Mesenchymal stem cell (in vitro differentiated cells and primary cell): Measurements from ENCODE around the gene SORCS1.

Experiments
- DNase-seq: peaks from one replicate; pipeline ENCODE4 v3.0.0-alpha.2; 2013
- H2AFZ ChIP-seq: one replicate; pipeline ENCODE4 v1.6.1; 2013; ENCODE audit warnings: low read depth, mild to moderate bottlenecking, control low read depth, inconsistent platforms, low read length, moderate library complexity
- H2AK5ac ChIP-seq: 2 replicates; pipeline ENCODE4 v1.6.1; 2013; ENCODE audit warnings: low read length, moderate library complexity, mild to moderate bottlenecking, inconsistent platforms; ENCODE audit not compliant: severe bottlenecking
- H2BK120ac ChIP-seq: one replicate; pipeline ENCODE4 v1.6.1; 2013; ENCODE audit warnings: low read depth, mild to moderate bottlenecking, inconsistent platforms, low read length, moderate library complexity
- H2BK12ac ChIP-seq, 2 experiments: one replicate each; pipeline ENCODE4 v1.6.1; 2013; ENCODE audit warnings: inconsistent platforms in 2 of 2, low read length in 2 of 2, mild to moderate bottlenecking in 2 of 2, moderate library complexity in 2 of 2, control low read depth in 1 of 2
- H2BK15ac ChIP-seq: one replicate; pipeline ENCODE4 v1.6.1; 2013; ENCODE audit warnings: mild to moderate bottlenecking, low read depth, inconsistent platforms; ENCODE audit not compliant: poor library complexity, severe bottlenecking
- H2BK5ac ChIP-seq: 2 replicates; pipeline ENCODE4 v1.6.1; 2013; ENCODE audit warnings: low read depth, mild to moderate bottlenecking, low read length, control low read depth, inconsistent platforms; ENCODE audit not compliant: poor library complexity, severe bottlenecking
- H3K14ac ChIP-seq, 2 experiments: one replicate each; pipeline ENCODE4 v1.6.1; 2013; ENCODE audit warnings: inconsistent platforms in 2 of 2, low read length in 2 of 2, control low read depth in 1 of 2, mild to moderate bottlenecking in 1 of 2, moderate library complexity in 1 of 2
- H3K18ac ChIP-seq, 2 experiments: one replicate each; pipeline ENCODE4 v1.6.1; 2013; ENCODE audit warnings: inconsistent platforms in 2 of 2, low read length in 2 of 2, control low read depth in 1 of 2, low read depth in 1 of 2, mild to moderate bottlenecking in 1 of 2
- H3K23ac ChIP-seq, 2 experiments: one replicate each; pipeline ENCODE4 v1.6.1; 2013; ENCODE audit warnings: inconsistent platforms in 2 of 2, low read length in 2 of 2, mild to moderate bottlenecking in 2 of 2, moderate library complexity in 2 of 2, control low read depth in 1 of 2
- H3K27ac ChIP-seq: 2 replicates; pipeline ENCODE4 v1.5.1; 2013; ENCODE audit warnings: mild to moderate bottlenecking, moderate library complexity, low read length, control low read depth, inconsistent platforms; ENCODE audit not compliant: poor library complexity, severe bottlenecking
- H3K27me3 ChIP-seq, 2 experiments: 2 replicates each; pipeline versions ENCODE4 v1.6.1 to v1.7.0; 2013; ENCODE audit warnings: low read length in 2 of 2, mild to moderate bottlenecking in 2 of 2, moderate library complexity in 2 of 2, control low read depth in 1 of 2, inconsistent platforms in 1 of 2; ENCODE audit not compliant: control insufficient read depth in 1 of 2, insufficient read depth in 1 of 2
- H3K36me3 ChIP-seq, 2 experiments: 2 replicates each; pipeline versions ENCODE4 v1.6.1 to v1.7.0; 2013; ENCODE audit warnings: low read length in 2 of 2, control low read depth in 1 of 2, inconsistent platforms in 1 of 2, low read depth in 1 of 2, mild to moderate bottlenecking in 1 of 2; ENCODE audit not compliant: insufficient read depth in 2 of 2, control insufficient read depth in 1 of 2
- H3K4ac ChIP-seq, 2 experiments: one replicate each; pipeline ENCODE4 v1.6.1; 2013; ENCODE audit warnings: inconsistent platforms in 2 of 2, low read length in 2 of 2, mild to moderate bottlenecking in 2 of 2, moderate library complexity in 2 of 2, control low read depth in 1 of 2, low read depth in 1 of 2
- H3K4me1 ChIP-seq: 2 replicates; pipeline ENCODE4 v1.6.1; 2013; ENCODE audit warnings: low read depth, low read length, control low read depth; ENCODE audit not compliant: control insufficient read depth, insufficient read depth
- H3K4me2 ChIP-seq: 2 replicates; pipeline ENCODE4 v1.6.1; 2013; ENCODE audit warnings: low read length, mild to moderate bottlenecking, inconsistent platforms; ENCODE audit not compliant: poor library complexity, severe bottlenecking
- H3K4me3 ChIP-seq, 2 experiments: 2 replicates each; pipeline versions ENCODE4 v1.5.1 to v1.7.0; 2013; ENCODE audit warnings: low read length in 2 of 2, mild to moderate bottlenecking in 2 of 2, control low read depth in 1 of 2, low read depth in 1 of 2; ENCODE audit not compliant: insufficient read depth in 1 of 2
- H3K79me1 ChIP-seq: replicated peaks from 2 replicates; pipeline ENCODE4 v1.6.1; 2013; ENCODE audit warnings: mild to moderate bottlenecking, control low read depth, low read length, inconsistent platforms; ENCODE audit not compliant: poor library complexity, severe bottlenecking
- H3K9ac ChIP-seq: 2 replicates; pipeline ENCODE4 v1.7.0; 2013; ENCODE audit warnings: mild to moderate bottlenecking, low read length, moderate library complexity
- H3K9me3 ChIP-seq: 2 replicates; pipeline ENCODE4 v1.7.0; 2013; ENCODE audit warnings: mild to moderate bottlenecking, low read length; ENCODE audit not compliant: control insufficient read depth
- H4K8ac ChIP-seq: one replicate; pipeline ENCODE4 v1.6.1; 2013; ENCODE audit warnings: inconsistent platforms, mild to moderate bottlenecking, low read length, moderate library complexity
- H4K91ac ChIP-seq: one replicate; pipeline ENCODE4 v1.6.1; 2013; ENCODE audit warnings: mild to moderate bottlenecking, low read length, inconsistent platforms
- WGBS: methylation state at CpG from one replicate; pipeline ENCODE4 v1.1.7; 2013; ENCODE audit warnings: mixed read lengths; 5-methylcytosine and 5-hydroxymethylcytosine counted together

Gene SORCS1

GRCh38 chr10:106820579-106820978, 343.9 kb downstream of the SORCS1 start:
- Histone ChIP-seq H3K36me3 (no peaks in the 10 kb centered on the region), H3K4ac (no peak overlapping the region), H3K9me3 (no peaks in the 10 kb centered on the region), H3K27ac (no peak overlapping the region), H2AK5ac (no peak overlapping the region), H3K4me2 (no peak overlapping the region), H3K27me3 (no peaks in the 10 kb centered on the region), H3K79me1 (no peaks in the 10 kb centered on the region), H4K91ac (no peak overlapping the region), H2AFZ (no peak overlapping the region), H2BK120ac (no peak overlapping the region), H3K23ac (no peak overlapping the region), H2BK15ac (no peak overlapping the region), H3K18ac (no peak overlapping the region), H2BK12ac (no peak overlapping the region), H3K14ac (no peak overlapping the region), H3K4me3 (no peak overlapping the region), H4K8ac (no peak overlapping the region), H3K9ac (no peak overlapping the region), H3K4me1 (no peaks in the 10 kb centered on the region), H2BK5ac (no peak overlapping the region)
- 86% methylated on average over 3 of the region's 3 CpGs for WGBS
- DNase-seq, result no peak

- no peak overlapping the region for H3K27ac ChIP-seq
- no peak overlapping the region for H3K14ac ChIP-seq
- WGBS, result 50% methylated on average over 2 of the region's 4 CpGs
- no peak overlapping the region for H2BK120ac ChIP-seq
- no peaks in the 10 kb centered on the region for H3K36me3 ChIP-seq
- H3K23ac ChIP-seq, result no peak overlapping the region
- no peaks in the 10 kb centered on the region for H3K27me3 ChIP-seq
- no peak overlapping the region for H4K91ac ChIP-seq
- no peak overlapping the region for H3K9ac ChIP-seq
- H3K4me1 ChIP-seq, result no peaks in the 10 kb centered on the region
- no peak overlapping the region for H2BK12ac ChIP-seq
- no peak overlapping the region for H2BK5ac ChIP-seq
- H2AFZ ChIP-seq, result no peak overlapping the region
- no peaks in the 10 kb centered on the region for H3K79me1 ChIP-seq
- H4K8ac ChIP-seq, result no peak overlapping the region
- H2BK15ac ChIP-seq, result no peak overlapping the region
- H3K4ac ChIP-seq, result no peak overlapping the region
- DNase-seq, result no peak
- no peak overlapping the region for H3K18ac ChIP-seq
- H2AK5ac ChIP-seq, result no peak overlapping the region
- no peak overlapping the region for H3K4me2 ChIP-seq
- no peaks in the 10 kb centered on the region for H3K9me3 ChIP-seq
- H3K4me3 ChIP-seq, result no peak overlapping the region
These were observed 345.0 kb downstream of the SORCS1 start for GRCh38 chr10:106819490-106819889.

DNA sequence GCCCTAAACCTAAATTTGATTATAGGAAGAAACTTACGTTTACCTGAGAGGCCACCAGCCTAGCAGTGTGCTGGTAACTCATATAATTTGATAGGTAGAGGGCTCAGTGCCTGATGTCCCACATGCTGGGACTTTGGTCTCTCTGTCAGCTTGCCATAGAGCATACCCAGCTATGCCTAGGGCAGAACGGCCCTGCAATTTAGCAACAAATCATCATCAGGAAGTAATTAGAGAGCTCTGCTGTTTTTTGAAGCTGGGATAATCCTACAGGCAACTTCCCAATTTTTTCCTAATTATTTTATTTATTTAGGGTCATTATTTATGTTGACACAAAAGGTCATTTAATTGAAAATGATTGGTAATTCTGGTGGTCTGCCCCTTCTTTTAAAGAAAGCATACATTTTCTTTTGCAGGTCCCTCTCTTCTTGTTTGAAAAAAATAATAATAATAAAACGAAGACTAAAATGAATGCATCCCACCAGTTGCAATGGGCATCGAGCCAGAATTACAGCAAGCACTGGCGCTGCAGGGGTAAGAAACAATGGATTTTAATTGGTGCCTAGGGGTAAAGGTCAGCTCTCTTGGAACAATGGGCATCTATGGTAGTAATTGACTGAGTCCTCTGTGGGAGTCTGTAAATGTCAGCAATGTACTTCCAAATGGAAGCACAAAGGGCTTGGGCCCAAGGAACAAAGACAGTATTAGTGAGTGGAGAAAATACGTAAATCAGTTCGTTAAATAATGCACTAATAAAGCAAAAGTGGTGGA, 348.0 kb downstream of the SORCS1 start:
- Histone ChIP-seq H3K23ac (no peak overlapping the region), H3K4me1 (no peaks in the 10 kb centered on the region), H3K36me3 (no peaks in the 10 kb centered on the region), H3K14ac (no peak overlapping the region), H3K27ac (no peak overlapping the region), H2AFZ (no peak overlapping the region), H2BK120ac (no peak overlapping the region), H4K91ac (no peak overlapping the region), H3K79me1 (no peaks in the 10 kb centered on the region), H3K9ac (no peak overlapping the region), H3K9me3 (no peaks in the 10 kb centered on the region), H2BK12ac (no peak overlapping the region), H2BK15ac (no peak overlapping the region), H3K4ac (no peak overlapping the region), H2AK5ac (no peak overlapping the region), H3K18ac (no peak overlapping the region), H3K27me3 (no peaks in the 10 kb centered on the region), H4K8ac (no peak overlapping the region), H3K4me2 (no peak overlapping the region), H3K4me3 (no peak overlapping the region), H2BK5ac (no peak overlapping the region)
- no peak for DNase-seq
- WGBS, result 82% methylated on average over 7 of the region's 7 CpGs

- 78% methylated on average over 2 of the region's 3 CpGs for WGBS
These were observed 349.0 kb downstream of the SORCS1 start for GRCh38 chr10:106815427-106816043.

More at GRCh38 chr10:106815427-106816043, 349.0 kb downstream of the SORCS1 start:
- Histone ChIP-seq H3K9me3 (no peaks in the 10 kb centered on the region), H3K4me3 (no peak overlapping the region), H3K79me1 (no peaks in the 10 kb centered on the region), H4K91ac (no peak overlapping the region), H4K8ac (no peak overlapping the region), H2AFZ (no peak overlapping the region), H2BK5ac (no peak overlapping the region), H2AK5ac (no peak overlapping the region), H3K14ac (no peak overlapping the region), H3K23ac (no peak overlapping the region), H3K4me1 (no peaks in the 10 kb centered on the region), H2BK120ac (no peak overlapping the region), H3K27me3 (no peaks in the 10 kb centered on the region), H3K18ac (no peak overlapping the region), H3K4me2 (no peak overlapping the region), H3K36me3 (no peaks in the 10 kb centered on the region), H3K4ac (no peak overlapping the region), H3K27ac (no peak overlapping the region), H2BK12ac (no peak overlapping the region), H3K9ac (no peak overlapping the region), H2BK15ac (no peak overlapping the region)
- DNase-seq, result no peak
